Panc1 (cell line): ENCODE measurements around the gene LTN1. TPM values are rescaled to one million over a fixed set of nuclear protein-coding genes. Genes with fewer than 3 reads are reported as not detected.

Experiments used
- ATAC-seq: fragments of 200-7000 bp; cut with Tn5 transposase; 2 replicates; pipeline ENCODE4 v1.9.1; 2020; ENCODE audit warnings: mild to moderate bottlenecking, moderate library complexity
- BruUV-seq: library from RNA; stranded (reverse); fragments of 400-500 nt; replicated peaks from 2 replicates; lab custom pipeline; 2021; lab: Mats Ljungman, UMichigan
- CTCF ChIA-PET: fragments of 300-600 bp; sonication (Branson Sonifier 250); formaldehyde crosslinking; loops from one replicate; lab custom pipeline; 2022; ENCODE audit warnings: antibody characterized with exemption; lab: Charles Lee
- POLR2A ChIA-PET: fragments of 300-600 bp; sonication (Branson Sonifier 250); formaldehyde crosslinking; loops from one replicate; lab custom pipeline; 2022; ENCODE audit warnings: antibody characterized with exemption; lab: Charles Lee
- DNase-seq: peaks from one replicate; pipeline ENCODE4 v3.0.0-alpha.2; 2010; ENCODE audit warnings: low read depth, low spot score
- H3K27ac ChIP-seq: 2 replicates; pipeline ENCODE4 v1.5.1; 2011; ENCODE audit warnings: mild to moderate bottlenecking, low read length, inconsistent platforms
- H3K27me3 ChIP-seq: fragments of 200-500 bp; sonication (Bioruptor generic); 2 replicates; pipeline ENCODE4 v1.6.0; 2014; ENCODE audit warnings: low read length, inconsistent platforms; ENCODE audit not compliant: control insufficient read depth, insufficient read depth
- H3K36me3 ChIP-seq: fragments of 200-500 bp; sonication (Bioruptor generic); 2 replicates; pipeline ENCODE4 v1.5.1; 2014; ENCODE audit warnings: inconsistent platforms, mild to moderate bottlenecking, low read length, moderate library complexity; ENCODE audit not compliant: control insufficient read depth, insufficient read depth
- H3K4me1 ChIP-seq: 2 replicates; pipeline ENCODE4 v1.5.1; 2011; ENCODE audit warnings: inconsistent platforms, mild to moderate bottlenecking, low read length, moderate library complexity; ENCODE audit not compliant: control insufficient read depth, insufficient read depth
- H3K4me3 ChIP-seq, 2 experiments: 2 replicates each; pipeline ENCODE4 v1.5.1; 2011 to 2012; ENCODE audit warnings: low read depth in 2 of 2, low read length in 2 of 2, mild to moderate bottlenecking in 2 of 2, inconsistent platforms in 1 of 2, moderate library complexity in 1 of 2
- H3K9me3 ChIP-seq: fragments of 200-500 bp; sonication (Bioruptor generic); 2 replicates; pipeline ENCODE4 v1.5.1; 2014; ENCODE audit warnings: low read depth, mild to moderate bottlenecking, inconsistent platforms, low read length, moderate library complexity; ENCODE audit not compliant: control insufficient read depth, insufficient read depth
- POLR2AphosphoS5 ChIP-seq: IDR thresholded peaks from 2 replicates; pipeline ENCODE4 v1.6.1; 2012; ENCODE audit warnings: mild to moderate bottlenecking, low read depth, low read length, moderate library complexity
- SIN3A ChIP-seq: IDR thresholded peaks from 2 replicates; pipeline ENCODE4 v1.6.1; 2012; ENCODE audit warnings: low read depth, mild to moderate bottlenecking, low read length, moderate library complexity, borderline replicate concordance; ENCODE audit not compliant: insufficient read depth
- TCF7L2 ChIP-seq: IDR thresholded peaks from 2 replicates; pipeline ENCODE4 v1.6.1; 2011; ENCODE audit warnings: mild to moderate bottlenecking, low read depth, low read length, inconsistent platforms
- in situ Hi-C: cut with HindIII; loops from 2 replicates; pipeline ENCODE4 v1.10.0; 2016; ENCODE audit warnings: low sequenced_read_pairs, low pct_unique_long_range_greater_than_20kb
- intact Hi-C: fragments of 100-400 bp; cut with micrococcal nuclease; formaldehyde crosslinking; loops from one replicate; pipeline ENCODE4 v1.10.0; 2022; ENCODE audit not compliant: unreplicated experiment
- total RNA-seq: library from RNA; stranded (reverse); gene quantifications from one replicate; pipeline ENCODE4 v1.2.1, GENCODE V29; 2021; ENCODE audit not compliant: unreplicated experiment
- TF ChIP-seq, protein P1 (sequence below): fragments of 450-650 bp; IDR thresholded peaks from 2 replicates; pipeline ENCODE4 v1.5.1; 2017; ENCODE audit warnings: mild to moderate bottlenecking
- TF ChIP-seq, protein P2 (sequence below), 2 experiments: IDR thresholded peaks; 2 replicates each; pipeline ENCODE4 v1.6.1; 2011 to 2012; ENCODE audit warnings: low read depth in 2 of 2, control low read depth in 1 of 2, low read length in 1 of 2, mild to moderate bottlenecking in 1 of 2, moderate library complexity in 1 of 2; ENCODE audit not compliant: insufficient read depth in 1 of 2

The LTN1 gene
- total RNA-seq, 1 experiment from 2014 or later = 19.7 TPM

- H3K9me3 ChIP-seq = no peaks in the 10 kb centered on the region
- in situ Hi-C loops (no loop called here), intact Hi-C loops (no loop called here)
- no peak overlapping the region for H3K27ac ChIP-seq
- peaks cover 10% of the 10 kb centered on the region; the same call in 1 of the 2 replicates for H3K36me3 ChIP-seq
- no peak overlapping the region for H3K4me3 ChIP-seq
- no peaks in the 10 kb centered on the region for H3K27me3 ChIP-seq
- TF ChIP-seq, protein P1, sequence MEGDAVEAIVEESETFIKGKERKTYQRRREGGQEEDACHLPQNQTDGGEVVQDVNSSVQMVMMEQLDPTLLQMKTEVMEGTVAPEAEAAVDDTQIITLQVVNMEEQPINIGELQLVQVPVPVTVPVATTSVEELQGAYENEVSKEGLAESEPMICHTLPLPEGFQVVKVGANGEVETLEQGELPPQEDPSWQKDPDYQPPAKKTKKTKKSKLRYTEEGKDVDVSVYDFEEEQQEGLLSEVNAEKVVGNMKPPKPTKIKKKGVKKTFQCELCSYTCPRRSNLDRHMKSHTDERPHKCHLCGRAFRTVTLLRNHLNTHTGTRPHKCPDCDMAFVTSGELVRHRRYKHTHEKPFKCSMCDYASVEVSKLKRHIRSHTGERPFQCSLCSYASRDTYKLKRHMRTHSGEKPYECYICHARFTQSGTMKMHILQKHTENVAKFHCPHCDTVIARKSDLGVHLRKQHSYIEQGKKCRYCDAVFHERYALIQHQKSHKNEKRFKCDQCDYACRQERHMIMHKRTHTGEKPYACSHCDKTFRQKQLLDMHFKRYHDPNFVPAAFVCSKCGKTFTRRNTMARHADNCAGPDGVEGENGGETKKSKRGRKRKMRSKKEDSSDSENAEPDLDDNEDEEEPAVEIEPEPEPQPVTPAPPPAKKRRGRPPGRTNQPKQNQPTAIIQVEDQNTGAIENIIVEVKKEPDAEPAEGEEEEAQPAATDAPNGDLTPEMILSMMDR = no peak
- TF ChIP-seq, protein P2, sequence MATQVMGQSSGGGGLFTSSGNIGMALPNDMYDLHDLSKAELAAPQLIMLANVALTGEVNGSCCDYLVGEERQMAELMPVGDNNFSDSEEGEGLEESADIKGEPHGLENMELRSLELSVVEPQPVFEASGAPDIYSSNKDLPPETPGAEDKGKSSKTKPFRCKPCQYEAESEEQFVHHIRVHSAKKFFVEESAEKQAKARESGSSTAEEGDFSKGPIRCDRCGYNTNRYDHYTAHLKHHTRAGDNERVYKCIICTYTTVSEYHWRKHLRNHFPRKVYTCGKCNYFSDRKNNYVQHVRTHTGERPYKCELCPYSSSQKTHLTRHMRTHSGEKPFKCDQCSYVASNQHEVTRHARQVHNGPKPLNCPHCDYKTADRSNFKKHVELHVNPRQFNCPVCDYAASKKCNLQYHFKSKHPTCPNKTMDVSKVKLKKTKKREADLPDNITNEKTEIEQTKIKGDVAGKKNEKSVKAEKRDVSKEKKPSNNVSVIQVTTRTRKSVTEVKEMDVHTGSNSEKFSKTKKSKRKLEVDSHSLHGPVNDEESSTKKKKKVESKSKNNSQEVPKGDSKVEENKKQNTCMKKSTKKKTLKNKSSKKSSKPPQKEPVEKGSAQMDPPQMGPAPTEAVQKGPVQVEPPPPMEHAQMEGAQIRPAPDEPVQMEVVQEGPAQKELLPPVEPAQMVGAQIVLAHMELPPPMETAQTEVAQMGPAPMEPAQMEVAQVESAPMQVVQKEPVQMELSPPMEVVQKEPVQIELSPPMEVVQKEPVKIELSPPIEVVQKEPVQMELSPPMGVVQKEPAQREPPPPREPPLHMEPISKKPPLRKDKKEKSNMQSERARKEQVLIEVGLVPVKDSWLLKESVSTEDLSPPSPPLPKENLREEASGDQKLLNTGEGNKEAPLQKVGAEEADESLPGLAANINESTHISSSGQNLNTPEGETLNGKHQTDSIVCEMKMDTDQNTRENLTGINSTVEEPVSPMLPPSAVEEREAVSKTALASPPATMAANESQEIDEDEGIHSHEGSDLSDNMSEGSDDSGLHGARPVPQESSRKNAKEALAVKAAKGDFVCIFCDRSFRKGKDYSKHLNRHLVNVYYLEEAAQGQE (IDR thresholded peaks at IDR 0.05; ENCODE audit: insufficient read depth in 1 of 2, low read depth in 2 of 2, low read length in 1 of 2) = no peak
- TF ChIP-seq POLR2AphosphoS5 (no peak), TCF7L2 (no peak), SIN3A (no peak)
- ATAC-seq = no peak
- DNase-seq = no peak
- no TSS peak for BruUV-seq
- POLR2A ChIA-PET = no interaction called here
- no peaks in the 10 kb centered on the region for H3K4me1 ChIP-seq
- CTCF ChIA-PET = no interaction called here
Observed at GRCh38 chr21:28982637-28983036, 10.0 kb downstream of the LTN1 start.

DNA sequence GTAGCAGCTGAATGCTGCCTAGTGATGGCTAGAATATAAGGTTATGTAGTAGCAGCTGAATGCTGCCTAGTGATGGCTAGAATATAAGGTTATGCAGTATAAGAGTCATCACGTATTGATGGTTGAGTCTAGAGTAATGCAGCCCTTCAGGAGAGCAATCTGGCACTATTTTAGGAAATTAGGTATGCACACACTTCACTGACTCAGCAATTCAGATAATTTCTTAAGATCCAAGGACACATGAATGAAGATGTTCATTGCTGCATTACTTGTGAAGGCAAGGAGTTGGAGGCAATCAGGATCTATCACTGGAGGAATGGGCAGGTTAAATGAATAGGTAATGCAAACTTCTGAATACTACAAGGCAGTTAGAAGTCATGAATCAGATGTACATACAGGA, 13.6 kb downstream of the LTN1 start:
- ChIA-PET CTCF (no interaction called here), POLR2A (no interaction called here)
- peaks cover 4% of the 10 kb centered on the region; the same call in 1 of the 2 replicates for H3K36me3 ChIP-seq

More for the DNA sequence above, 13.6 kb downstream of the LTN1 start:
- in situ Hi-C loops = no loop called here
- DNase-seq (no peak), ATAC-seq (no peak)
- H3K4me3 ChIP-seq = no peak overlapping the region
- H3K9me3 ChIP-seq = no peaks in the 10 kb centered on the region
- intact Hi-C loops = no loop called here
- no TSS peak for BruUV-seq
- no peak for TF ChIP-seq SIN3A
- TF ChIP-seq POLR2AphosphoS5 = no peak
- TF ChIP-seq, protein P1 = no peak
- TF ChIP-seq, protein P2 (IDR thresholded peaks at IDR 0.05; ENCODE audit: insufficient read depth in 1 of 2, low read depth in 2 of 2, low read length in 1 of 2) = no peak
- TF ChIP-seq TCF7L2 = no peak
- no peak overlapping the region for H3K27ac ChIP-seq
- H3K27me3 ChIP-seq = no peaks in the 10 kb centered on the region
- H3K4me1 ChIP-seq = no peaks in the 10 kb centered on the region
